Measurements from ENCODE around the gene TSHZ1.
"Not testable (repeated sequence)": the region's sequence is repeated elsewhere in the genome, so short reads cannot be mapped to it uniquely, and the experiment has no call there.

TSHZ1 gene

DNA sequence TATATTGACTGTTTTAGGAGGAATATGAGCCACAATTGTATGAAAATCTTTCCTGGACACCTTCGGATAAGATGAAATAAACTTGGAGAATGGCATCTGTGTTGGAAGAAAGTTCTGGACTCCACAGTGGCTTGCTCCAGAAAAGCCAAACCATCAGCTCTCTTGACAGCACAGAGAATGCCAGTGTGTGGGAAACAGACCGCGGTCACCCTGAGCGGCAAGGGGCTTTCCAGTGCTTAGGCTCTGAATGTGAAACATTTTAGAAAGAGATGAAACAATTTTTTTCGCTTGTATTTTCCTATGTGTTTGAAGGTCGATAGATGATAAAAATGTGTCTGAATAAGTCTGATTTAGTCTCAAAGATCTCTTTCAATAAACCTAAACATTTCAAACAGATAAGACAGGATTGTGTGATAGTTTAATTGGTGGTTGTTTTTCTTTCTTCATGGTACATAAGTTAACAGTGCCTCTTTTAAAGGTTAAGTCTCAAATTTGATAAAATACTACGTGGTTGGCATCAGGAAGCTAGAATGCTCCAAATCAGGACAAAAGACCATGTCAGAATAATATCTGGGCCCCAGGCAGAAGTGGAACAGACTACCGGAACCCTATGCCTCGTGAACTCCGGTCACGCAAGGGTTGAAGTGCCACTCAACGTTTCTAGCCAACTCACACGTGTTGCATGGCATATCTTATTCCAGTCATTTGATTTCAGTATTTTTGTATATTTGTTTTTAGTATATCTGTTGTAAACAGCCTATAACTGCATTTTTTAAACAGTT, 30.6 kb upstream of the TSHZ1 start:
- H3K4me3 ChIP-seq (ENCODE audit: low read depth, low read length), result no peak overlapping the region
- TF ChIP-seq, protein P1, sequence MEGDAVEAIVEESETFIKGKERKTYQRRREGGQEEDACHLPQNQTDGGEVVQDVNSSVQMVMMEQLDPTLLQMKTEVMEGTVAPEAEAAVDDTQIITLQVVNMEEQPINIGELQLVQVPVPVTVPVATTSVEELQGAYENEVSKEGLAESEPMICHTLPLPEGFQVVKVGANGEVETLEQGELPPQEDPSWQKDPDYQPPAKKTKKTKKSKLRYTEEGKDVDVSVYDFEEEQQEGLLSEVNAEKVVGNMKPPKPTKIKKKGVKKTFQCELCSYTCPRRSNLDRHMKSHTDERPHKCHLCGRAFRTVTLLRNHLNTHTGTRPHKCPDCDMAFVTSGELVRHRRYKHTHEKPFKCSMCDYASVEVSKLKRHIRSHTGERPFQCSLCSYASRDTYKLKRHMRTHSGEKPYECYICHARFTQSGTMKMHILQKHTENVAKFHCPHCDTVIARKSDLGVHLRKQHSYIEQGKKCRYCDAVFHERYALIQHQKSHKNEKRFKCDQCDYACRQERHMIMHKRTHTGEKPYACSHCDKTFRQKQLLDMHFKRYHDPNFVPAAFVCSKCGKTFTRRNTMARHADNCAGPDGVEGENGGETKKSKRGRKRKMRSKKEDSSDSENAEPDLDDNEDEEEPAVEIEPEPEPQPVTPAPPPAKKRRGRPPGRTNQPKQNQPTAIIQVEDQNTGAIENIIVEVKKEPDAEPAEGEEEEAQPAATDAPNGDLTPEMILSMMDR (IDR thresholded peaks at IDR 0.05; ENCODE audit: insufficient read depth, low read depth, low read length, missing control alignments), result no peak
- peak; percentile 27 for DNase-seq (ENCODE audit: low read depth)

DNA sequence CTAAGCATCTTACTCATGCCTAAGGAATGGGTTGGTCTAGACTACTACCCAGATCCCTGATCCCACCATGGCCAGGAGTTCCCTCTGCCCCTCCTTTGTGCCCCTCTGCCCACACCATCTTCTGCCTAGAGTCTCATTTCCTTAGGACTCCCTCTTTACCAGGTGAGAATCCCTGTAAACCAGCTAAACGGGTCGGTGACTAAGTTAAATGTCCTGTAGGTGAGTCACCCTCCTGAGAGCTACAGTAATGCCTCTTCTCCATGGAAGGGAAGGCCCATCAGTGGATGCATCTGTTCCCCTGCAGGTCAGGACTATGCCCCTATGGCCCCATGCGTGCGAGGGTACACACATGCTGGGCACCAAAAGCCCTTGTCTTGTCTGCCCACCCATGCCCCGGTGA, 27.1 kb upstream of the TSHZ1 start:
- no peak overlapping the region for H3K4me3 ChIP-seq (ENCODE audit: low read depth, low read length)
- TF ChIP-seq, protein P1 (IDR thresholded peaks at IDR 0.05; ENCODE audit: insufficient read depth, low read depth, low read length, missing control alignments), result no peak
- no peak for DNase-seq (ENCODE audit: low read depth)

GRCh38 chr18:75183973-75184493, 26.6 kb upstream of the TSHZ1 start:
- TF ChIP-seq, protein P1 (IDR thresholded peaks at IDR 0.05; ENCODE audit: insufficient read depth, low read depth, low read length, missing control alignments), result no peak
- no peak overlapping the region for H3K4me3 ChIP-seq (ENCODE audit: low read depth, low read length)
- no peak for DNase-seq (ENCODE audit: low read depth)

DNA sequence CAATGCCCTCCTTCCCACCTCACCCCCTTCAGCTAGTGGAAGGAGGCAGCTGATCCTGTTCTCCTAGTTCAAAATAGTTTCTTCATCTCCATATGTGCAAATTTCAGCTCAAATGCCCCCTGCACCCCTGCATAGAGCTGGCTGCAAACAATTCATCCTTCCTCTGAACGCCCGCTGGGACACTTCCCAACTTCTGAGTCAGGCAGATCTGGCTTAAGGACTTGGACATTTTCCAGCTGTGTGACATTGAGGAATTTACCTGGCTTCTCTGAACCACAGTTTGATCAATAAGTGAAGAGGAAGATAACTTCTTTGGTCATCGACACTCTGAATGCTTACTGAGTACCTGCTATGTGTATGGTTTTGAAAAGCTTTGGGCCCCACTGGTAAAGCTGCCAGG, 25.1 kb upstream of the TSHZ1 start:
- no peak overlapping the region for H3K4me3 ChIP-seq (ENCODE audit: low read depth, low read length)
- DNase-seq (ENCODE audit: low read depth), result no peak
- TF ChIP-seq, protein P1 (IDR thresholded peaks at IDR 0.05; ENCODE audit: insufficient read depth, low read depth, low read length, missing control alignments), result no peak

- H3K4me3 ChIP-seq (ENCODE audit: low read depth, low read length); DNase-seq (ENCODE audit: low read depth): not testable (repeated sequence)
Observed at GRCh38 chr18:75187702-75188101, 22.9 kb upstream of the TSHZ1 start.

GRCh38 chr18:75189696-75190095, 20.9 kb upstream of the TSHZ1 start:
- no peak for DNase-seq (ENCODE audit: low read depth)
- TF ChIP-seq, protein P1 (IDR thresholded peaks at IDR 0.05; ENCODE audit: insufficient read depth, low read depth, low read length, missing control alignments), result no peak
- no peak overlapping the region for H3K4me3 ChIP-seq (ENCODE audit: low read depth, low read length)

- no peak overlapping the region for H3K4me3 ChIP-seq (ENCODE audit: low read depth, low read length)
- DNase-seq (ENCODE audit: low read depth), result no peak
- TF ChIP-seq, protein P1 (IDR thresholded peaks at IDR 0.05; ENCODE audit: insufficient read depth, low read depth, low read length, missing control alignments), result no peak
Observed at GRCh38 chr18:75192899-75193298, 17.7 kb upstream of the TSHZ1 start.

All from GM12865 (cell line).